Neural progenitor cell (in vitro differentiated cells): ENCODE results near the gene PYGB. TPM values are rescaled to one million over a fixed set of nuclear protein-coding genes. Genes with fewer than 3 reads are reported as not detected.
"Not testable (repeated sequence)": the region's sequence is repeated elsewhere in the genome, so short reads cannot be mapped to it uniquely, and the experiment has no call there.

Experiments used
- DNase-seq: peaks from one replicate; pipeline ENCODE4 v3.0.0-alpha.2; 2016; ENCODE audit warnings: low spot score
- H2AFZ ChIP-seq: fragments of 200-600 bp; sonication (generic); replicated peaks from 2 replicates; pipeline ENCODE4 v1.6.1; 2016; ENCODE audit warnings: antibody characterized with exemption
- H3F3A ChIP-seq: fragments of 200-600 bp; sonication (generic); 2 replicates; pipeline ENCODE4 v1.6.1; 2016; ENCODE audit warnings: antibody characterized with exemption, low read depth
- H3K27ac ChIP-seq: fragments of 200-600 bp; sonication (generic); 2 replicates; pipeline ENCODE4 v1.5.1; 2016; ENCODE audit warnings: mild to moderate bottlenecking
- H3K27me3 ChIP-seq: fragments of 200-600 bp; sonication (generic); 2 replicates; pipeline ENCODE4 v1.6.1; 2016; ENCODE audit warnings: mild to moderate bottlenecking, moderate library complexity
- H3K36me3 ChIP-seq: fragments of 200-600 bp; sonication (generic); 2 replicates; pipeline ENCODE4 v1.5.1; 2016
- H3K4me1 ChIP-seq: fragments of 200-600 bp; sonication (generic); 2 replicates; pipeline ENCODE4 v1.6.1; 2016; ENCODE audit warnings: mixed run types
- H3K4me2 ChIP-seq: fragments of 200-600 bp; sonication (generic); 2 replicates; pipeline ENCODE4 v1.6.1; 2016
- H3K4me3 ChIP-seq: fragments of 200-600 bp; sonication (generic); 2 replicates; pipeline ENCODE4 v1.5.1; 2016
- H3K79me2 ChIP-seq: fragments of 200-600 bp; sonication (generic); 2 replicates; pipeline ENCODE4 v1.6.1; 2016; ENCODE audit warnings: low read depth
- H3K9ac ChIP-seq: fragments of 200-600 bp; sonication (generic); 2 replicates; pipeline ENCODE4 v1.6.1; 2016
- H3K9me3 ChIP-seq: fragments of 200-600 bp; sonication (generic); 2 replicates; pipeline ENCODE4 v1.5.1; 2016; ENCODE audit warnings: low read depth
- H4K20me1 ChIP-seq: fragments of 200-600 bp; sonication (generic); 2 replicates; pipeline ENCODE4 v1.6.1; 2016; ENCODE audit warnings: low read depth
- H3K27ac Mint-ChIP-seq: 3 replicates; pipeline ENCODE4 v1.8.0; 2021; ENCODE audit warnings: mixed read lengths
- H3K27me3 Mint-ChIP-seq: 2 replicates; pipeline ENCODE4 v1.8.0; 2022; ENCODE audit warnings: low read depth, mild to moderate bottlenecking, inconsistent platforms, moderate library complexity, mixed read lengths; ENCODE audit not compliant: insufficient read depth
- H3K36me3 Mint-ChIP-seq: 3 replicates; pipeline ENCODE4 v1.8.0; 2021; ENCODE audit warnings: mixed read lengths
- H3K4me1 Mint-ChIP-seq: 3 replicates; pipeline ENCODE4 v1.8.0; 2021; ENCODE audit warnings: mixed read lengths
- H3K4me3 Mint-ChIP-seq: 3 replicates; pipeline ENCODE4 v1.8.0; 2021; ENCODE audit warnings: mild to moderate bottlenecking, moderate library complexity, mixed read lengths
- H3K9me3 Mint-ChIP-seq: 3 replicates; pipeline ENCODE4 v1.8.0; 2020; ENCODE audit warnings: mixed read lengths
- EZH2 ChIP-seq: fragments of 200-600 bp; sonication (generic); IDR thresholded peaks from 2 replicates; pipeline ENCODE4 v1.6.1; 2017; ENCODE audit warnings: antibody characterized with exemption, mild to moderate bottlenecking, moderate library complexity
- EZH2phosphoT487 ChIP-seq: fragments of 200-600 bp; sonication (generic); IDR thresholded peaks from 2 replicates; pipeline ENCODE4 v1.6.1; 2017; ENCODE audit warnings: antibody characterized with exemption
- total RNA-seq: library from RNA; depleted of rRNA; stranded (reverse); fragments of >200 nt; gene quantifications from 2 replicates; pipeline ENCODE4 v1.2.3, GENCODE V29; 2015; ENCODE audit warnings: low replicate concordance
- TF ChIP-seq, protein P1 (sequence below): fragments of 200-600 bp; sonication (generic); IDR thresholded peaks from 2 replicates; pipeline ENCODE4 v1.5.1; 2017; ENCODE audit warnings: antibody characterized with exemption, mild to moderate bottlenecking

PYGB gene
- total RNA-seq, 1 donor from 2014 or later: 40.9 TPM

DNA sequence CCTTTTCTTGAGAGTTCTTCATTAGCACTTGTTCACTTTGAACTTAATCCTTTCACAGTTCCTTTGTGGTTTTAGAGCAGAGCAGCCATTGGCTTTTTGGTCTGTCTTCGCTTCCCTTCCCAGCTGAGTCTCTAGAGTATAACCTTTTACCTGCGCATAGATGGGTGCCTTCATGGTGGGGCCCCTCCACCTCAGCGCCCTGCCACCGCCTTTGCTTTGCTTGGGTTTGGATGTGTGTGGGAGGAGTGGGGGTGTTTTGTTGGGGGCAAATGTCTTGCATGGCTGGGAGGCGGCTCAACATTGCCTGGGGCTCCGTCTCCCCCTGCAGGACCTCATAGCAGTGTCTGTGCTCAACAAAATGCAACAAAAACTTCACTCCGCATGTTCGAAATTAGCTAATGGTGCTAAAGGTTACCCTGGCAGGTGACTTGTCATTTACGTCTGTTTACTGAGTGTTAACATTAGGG lies 11.9 kb downstream of the PYGB start:
- H3K36me3 ChIP-seq: peaks cover 6% of the 10 kb centered on the region

DNA sequence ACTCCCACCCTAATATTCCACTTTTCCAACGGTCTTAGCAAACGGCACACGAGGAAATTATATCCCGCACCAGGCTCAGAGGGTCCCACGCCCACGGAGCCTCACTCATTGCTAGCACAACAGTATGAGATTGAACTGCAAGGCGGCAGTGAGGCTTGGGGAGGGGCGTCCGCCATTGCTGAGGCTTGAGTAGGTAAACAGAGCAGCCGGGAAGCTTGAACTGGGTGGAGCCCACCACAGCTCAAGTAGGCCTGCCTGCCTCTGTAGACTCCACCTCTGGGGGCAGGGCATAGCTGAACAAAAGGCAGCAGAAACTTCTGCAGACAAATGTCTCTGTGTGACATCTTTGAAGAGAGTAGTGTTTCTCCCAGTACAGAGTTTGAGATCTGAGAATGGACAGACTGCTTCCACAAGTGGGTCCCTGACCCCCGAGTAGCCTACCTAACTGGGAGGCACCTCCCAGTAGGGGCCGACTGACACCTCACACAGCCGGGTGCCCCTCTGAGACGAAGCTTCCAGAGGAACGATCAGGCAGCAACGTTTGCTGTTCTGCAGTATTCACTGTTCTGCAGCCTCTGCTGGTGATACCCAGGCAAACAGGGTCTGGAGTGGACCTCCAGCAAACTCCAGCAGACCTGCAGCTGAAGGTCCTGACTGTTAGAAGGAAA lies 13.0 kb downstream of the PYGB start:
- not testable (repeated sequence) for H3K4me2 ChIP-seq, H2AFZ ChIP-seq, H3K9ac ChIP-seq, H3K27me3 ChIP-seq, H3K27ac ChIP-seq, H3K4me3 Mint-ChIP-seq, H3K4me1 Mint-ChIP-seq, H3F3A ChIP-seq, H3K4me1 ChIP-seq, H3K27me3 Mint-ChIP-seq, H4K20me1 ChIP-seq, H3K27ac Mint-ChIP-seq, H3K4me3 ChIP-seq, H3K9me3 ChIP-seq, H3K36me3 ChIP-seq, DNase-seq
- Mint-ChIP-seq H3K9me3 (peaks cover 45% of the 10 kb centered on the region), H3K36me3 (peaks cover 65% of the 10 kb centered on the region)
- peaks cover 31% of the 10 kb centered on the region for H3K79me2 ChIP-seq

More for the DNA sequence above, 11.9 kb downstream of the PYGB start:
- no peaks in the 10 kb centered on the region for H3K4me1 Mint-ChIP-seq
- peaks cover 64% of the 10 kb centered on the region for H3K36me3 Mint-ChIP-seq
- no peak overlapping the region for H3K4me3 ChIP-seq
- peaks cover 20% of the 10 kb centered on the region for H4K20me1 ChIP-seq
- H3F3A ChIP-seq: peaks cover 1% of the 10 kb centered on the region
- no peak overlapping the region for H3K9ac ChIP-seq
- H2AFZ ChIP-seq: no peak overlapping the region
- H3K9me3 Mint-ChIP-seq: peaks cover 41% of the 10 kb centered on the region
- H3K79me2 ChIP-seq: peaks cover 42% of the 10 kb centered on the region
- H3K27me3 Mint-ChIP-seq: peaks cover 4% of the 10 kb centered on the region
- H3K9me3 ChIP-seq: no peaks in the 10 kb centered on the region
- no peak overlapping the region for H3K27ac Mint-ChIP-seq
- H3K27me3 ChIP-seq: no peaks in the 10 kb centered on the region
- no peak overlapping the region for H3K27ac ChIP-seq
- TF ChIP-seq EZH2 (no peak), EZH2phosphoT487 (no peak)
- TF ChIP-seq, protein P1, sequence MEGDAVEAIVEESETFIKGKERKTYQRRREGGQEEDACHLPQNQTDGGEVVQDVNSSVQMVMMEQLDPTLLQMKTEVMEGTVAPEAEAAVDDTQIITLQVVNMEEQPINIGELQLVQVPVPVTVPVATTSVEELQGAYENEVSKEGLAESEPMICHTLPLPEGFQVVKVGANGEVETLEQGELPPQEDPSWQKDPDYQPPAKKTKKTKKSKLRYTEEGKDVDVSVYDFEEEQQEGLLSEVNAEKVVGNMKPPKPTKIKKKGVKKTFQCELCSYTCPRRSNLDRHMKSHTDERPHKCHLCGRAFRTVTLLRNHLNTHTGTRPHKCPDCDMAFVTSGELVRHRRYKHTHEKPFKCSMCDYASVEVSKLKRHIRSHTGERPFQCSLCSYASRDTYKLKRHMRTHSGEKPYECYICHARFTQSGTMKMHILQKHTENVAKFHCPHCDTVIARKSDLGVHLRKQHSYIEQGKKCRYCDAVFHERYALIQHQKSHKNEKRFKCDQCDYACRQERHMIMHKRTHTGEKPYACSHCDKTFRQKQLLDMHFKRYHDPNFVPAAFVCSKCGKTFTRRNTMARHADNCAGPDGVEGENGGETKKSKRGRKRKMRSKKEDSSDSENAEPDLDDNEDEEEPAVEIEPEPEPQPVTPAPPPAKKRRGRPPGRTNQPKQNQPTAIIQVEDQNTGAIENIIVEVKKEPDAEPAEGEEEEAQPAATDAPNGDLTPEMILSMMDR: no peak
- no peak overlapping the region for H3K4me2 ChIP-seq
- peaks cover 13% of the 10 kb centered on the region for H3K4me1 ChIP-seq
- no peak overlapping the region for H3K4me3 Mint-ChIP-seq
- DNase-seq: no peak

DNA sequence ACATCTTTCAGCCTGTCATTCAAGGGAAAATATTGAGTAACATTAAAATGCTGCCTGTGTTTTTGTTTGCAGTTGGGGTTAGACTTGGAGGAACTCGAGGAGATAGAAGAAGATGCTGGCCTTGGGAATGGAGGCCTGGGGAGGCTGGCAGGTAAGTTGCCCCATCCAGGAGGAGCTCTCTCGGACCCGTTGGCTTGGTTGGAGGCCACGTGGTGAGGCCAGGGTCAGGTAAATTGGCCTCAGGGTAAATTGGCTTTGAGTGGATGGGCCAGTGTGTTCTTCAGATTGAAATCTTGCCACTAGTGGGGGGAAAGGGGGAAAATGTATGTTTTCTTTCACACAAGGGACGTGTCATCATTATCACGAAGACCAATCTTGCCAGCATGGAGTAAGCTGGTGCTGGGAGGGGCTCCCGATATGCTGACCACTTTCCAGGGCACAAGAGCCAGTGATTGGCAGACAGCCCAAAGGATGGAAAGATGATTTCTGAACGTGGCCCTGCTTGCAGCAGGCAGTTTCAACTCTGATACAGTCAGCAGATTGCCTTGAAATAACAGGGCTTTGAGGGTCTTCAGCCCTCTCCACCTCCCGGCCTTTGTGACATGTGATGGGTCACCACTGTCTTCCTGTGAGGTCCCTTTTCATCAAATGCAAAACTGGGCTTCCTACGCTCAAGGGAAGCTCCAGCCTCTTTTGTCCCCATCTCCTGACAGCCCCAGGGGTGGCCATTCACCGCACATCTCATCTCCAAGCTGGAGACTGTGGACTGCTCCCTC lies 21.4 kb downstream of the PYGB start:
- Histone ChIP-seq H3F3A (no peaks in the 10 kb centered on the region), H2AFZ (no peak overlapping the region), H3K4me3 (no peak overlapping the region), H3K27ac (no peak overlapping the region), H3K4me2 (no peak overlapping the region), H3K79me2 (peaks cover 5% of the 10 kb centered on the region), H4K20me1 (no peaks in the 10 kb centered on the region), H3K4me1 (no peaks in the 10 kb centered on the region), H3K9me3 (no peaks in the 10 kb centered on the region), H3K9ac (no peak overlapping the region), H3K27me3 (no peaks in the 10 kb centered on the region), H3K36me3 (peaks cover 6% of the 10 kb centered on the region)
- DNase-seq: no peak
- TF ChIP-seq EZH2: no peak
- no peak for TF ChIP-seq EZH2phosphoT487
- Mint-ChIP-seq H3K4me3 (no peak overlapping the region), H3K27me3 (no peaks in the 10 kb centered on the region), H3K27ac (peak overlapping the region; percentile 42), H3K36me3 (peaks cover 42% of the 10 kb centered on the region), H3K4me1 (peaks cover 4% of the 10 kb centered on the region), H3K9me3 (peaks cover 11% of the 10 kb centered on the region)

DNA sequence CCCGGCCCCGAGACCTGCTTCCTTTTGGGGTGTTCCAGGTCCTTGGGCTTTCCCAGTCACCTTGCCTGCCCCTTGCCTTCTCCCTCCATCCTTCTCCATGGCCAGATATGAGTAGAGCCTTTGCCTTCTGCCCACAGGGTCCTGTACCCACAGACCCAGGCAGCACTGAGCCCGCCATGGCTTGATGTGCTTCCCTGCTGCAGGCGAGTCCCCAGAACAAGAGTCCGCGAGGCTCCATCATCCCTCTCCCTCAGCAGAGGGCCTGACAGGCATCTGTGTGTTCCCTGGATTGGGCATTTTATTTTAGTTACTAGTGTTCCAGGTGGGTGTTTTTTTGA lies 21.9 kb downstream of the PYGB start:
- H2AFZ ChIP-seq: no peak overlapping the region
- H3K79me2 ChIP-seq: peaks cover 5% of the 10 kb centered on the region
- H3K4me3 ChIP-seq: no peak overlapping the region
- H3K27me3 Mint-ChIP-seq: no peaks in the 10 kb centered on the region
- no peak overlapping the region for H3K27ac ChIP-seq
- H3K4me1 Mint-ChIP-seq: peaks cover 4% of the 10 kb centered on the region
- H4K20me1 ChIP-seq: no peaks in the 10 kb centered on the region
- no peaks in the 10 kb centered on the region for H3K4me1 ChIP-seq
- H3K27ac Mint-ChIP-seq: no peak overlapping the region
- DNase-seq: no peak
- no peak overlapping the region for H3K4me3 Mint-ChIP-seq
- H3K9me3 ChIP-seq: no peaks in the 10 kb centered on the region
- H3K9ac ChIP-seq: no peak overlapping the region
- H3K9me3 Mint-ChIP-seq: peaks cover 5% of the 10 kb centered on the region
- H3K4me2 ChIP-seq: no peak overlapping the region
- H3K36me3 ChIP-seq: peaks cover 6% of the 10 kb centered on the region
- no peaks in the 10 kb centered on the region for H3K27me3 ChIP-seq
- TF ChIP-seq, protein P1: no peak
- TF ChIP-seq EZH2 (no peak), EZH2phosphoT487 (no peak)
- peaks cover 37% of the 10 kb centered on the region for H3K36me3 Mint-ChIP-seq
- H3F3A ChIP-seq: no peaks in the 10 kb centered on the region
